ENCODE measurements around the gene ASPA.
"Not testable (repeated sequence)": the region's sequence is repeated elsewhere in the genome, so short reads cannot be mapped to it uniquely, and the experiment has no call there.

The ASPA gene

GRCh38 chr17:3475812-3476610 lies at the start of gene ASPA:
Gene ASPA (plus strand): TSS chr17:3475997. CDS start chr17:3476160, 163 bp downstream.
- H3K27me3 ChIP-seq, result no peaks in the 10 kb centered on the region
- H4K20me1 ChIP-seq, result no peaks in the 10 kb centered on the region
- H3K4me2 ChIP-seq, result no peak within 1 kb of the TSS
- TF ChIP-seq Cebpa-rat (IDR thresholded peaks at IDR 0.05), result no peak
- no peak within 1 kb of the TSS for H3K9ac ChIP-seq
- peaks cover 0 to 5% (median 0%) of the 10 kb centered on the region in 10 experiments; a peak in 1 of 20 replicates for H3K4me1 ChIP-seq
- H3K4me3 ChIP-seq, result no peak within 1 kb of the TSS
- peak within 1 kb of the TSS in 1 of 11 experiments; percentile 45; a peak in 2 of 22 replicates for H3K27ac ChIP-seq
- H3K36me3 ChIP-seq, result no peaks in the 10 kb centered on the region
- H3K9me3 ChIP-seq (replicated peaks in 1 of 11), result peaks cover 10 to 14% (median 13%) of the 10 kb centered on the region in 11 experiments; a peak in 21 of 22 replicates

DNA sequence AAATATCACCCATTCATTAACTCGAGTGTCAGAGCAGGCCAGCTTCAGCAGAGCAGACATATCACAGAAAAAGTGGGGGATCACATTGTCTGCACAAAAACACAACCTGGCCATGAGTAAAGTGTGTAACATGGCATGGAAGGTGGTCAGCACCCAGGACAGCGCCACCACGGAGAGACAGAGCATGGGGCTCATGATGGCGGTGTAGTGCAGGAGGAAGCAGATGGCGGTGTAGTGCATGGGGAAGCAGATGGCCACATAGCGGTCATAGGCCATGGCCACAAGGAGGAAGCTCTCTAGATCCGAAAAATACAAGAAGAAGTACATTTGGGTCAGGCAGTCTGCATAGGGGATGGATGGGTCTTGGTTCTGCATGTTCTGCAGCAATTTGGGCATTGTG lies 42.6 kb upstream of the ASPA start:
- not testable (repeated sequence) for H3K4me1 ChIP-seq, H3K27ac ChIP-seq, H3K36me3 ChIP-seq, H3K9ac ChIP-seq, H3K4me2 ChIP-seq, H3K4me3 ChIP-seq, H3K27me3 ChIP-seq, H4K20me1 ChIP-seq
- peaks cover 4 to 31% (median 8%) of the 10 kb centered on the region in 11 experiments; a peak in 11 of 22 replicates for H3K9me3 ChIP-seq (replicated peaks in 1 of 11)

GRCh38 chr17:3433741-3434140 lies 42.1 kb upstream of the ASPA start, which contains the start of gene OR1E2:
Gene OR1E2 (minus strand): TSS chr17:3433841. CDS start chr17:3433841, 0 bp downstream.
- Histone ChIP-seq H3K4me2 (no peak within 1 kb of the TSS), H3K9ac (no peak within 1 kb of the TSS), H3K4me3 (no peak within 1 kb of the TSS), H3K9me3 (replicated peaks in 1 of 11) (peaks cover 4 to 30% (median 8%) of the 10 kb centered on the region in 11 experiments; a peak in 11 of 22 replicates), H4K20me1 (no peaks in the 10 kb centered on the region), H3K27me3 (no peaks in the 10 kb centered on the region), H3K27ac (no peak within 1 kb of the TSS), H3K4me1 (no peaks in the 10 kb centered on the region), H3K36me3 (no peaks in the 10 kb centered on the region)
- no peak for TF ChIP-seq Cebpa-rat (IDR thresholded peaks at IDR 0.05)

- Histone ChIP-seq H3K9ac (no peak overlapping the region), H3K4me3 (no peak overlapping the region), H3K4me1 (no peaks in the 10 kb centered on the region), H3K4me2 (no peak overlapping the region), H3K27ac (no peak overlapping the region), H4K20me1 (no peaks in the 10 kb centered on the region), H3K9me3 (replicated peaks in 1 of 11) (peaks cover 0 to 2% (median 0%) of the 10 kb centered on the region in 11 experiments; a peak in 2 of 22 replicates), H3K36me3 (no peaks in the 10 kb centered on the region), H3K27me3 (no peaks in the 10 kb centered on the region)
- no peak for TF ChIP-seq Cebpa-rat (IDR thresholded peaks at IDR 0.05)
Measured at GRCh38 chr17:3438368-3438767, 37.4 kb upstream of the ASPA start.

DNA sequence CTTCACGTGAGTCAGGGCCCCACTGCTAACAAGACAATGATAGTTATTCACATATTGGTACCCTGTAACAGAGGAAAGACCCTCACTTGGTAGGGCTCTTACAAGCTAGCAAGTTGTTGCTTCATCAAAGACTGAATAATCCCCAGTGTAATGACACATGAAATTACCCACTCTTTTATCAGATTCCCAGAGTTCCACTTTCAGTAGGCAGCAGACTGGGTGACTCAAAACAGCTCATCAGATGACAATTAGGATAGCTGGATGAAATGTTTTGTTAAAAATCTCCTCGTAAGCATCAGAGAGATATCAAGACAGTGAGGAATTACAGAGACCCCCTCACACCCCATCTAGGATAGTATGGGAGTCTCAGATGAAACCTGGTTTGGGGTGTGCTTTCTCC lies 35.3 kb upstream of the ASPA start:
- Histone ChIP-seq H3K4me2 (no peak overlapping the region), H3K4me1 (no peaks in the 10 kb centered on the region), H3K4me3 (no peak overlapping the region), H3K27me3 (no peaks in the 10 kb centered on the region), H3K36me3 (no peaks in the 10 kb centered on the region), H4K20me1 (no peaks in the 10 kb centered on the region), H3K9ac (no peak overlapping the region), H3K27ac (no peak overlapping the region), H3K9me3 (replicated peaks in 1 of 11) (peaks cover 0 to 3% (median 0%) of the 10 kb centered on the region in 11 experiments; a peak in 2 of 22 replicates)
- no peak for TF ChIP-seq Cebpa-rat (IDR thresholded peaks at IDR 0.05)

DNA sequence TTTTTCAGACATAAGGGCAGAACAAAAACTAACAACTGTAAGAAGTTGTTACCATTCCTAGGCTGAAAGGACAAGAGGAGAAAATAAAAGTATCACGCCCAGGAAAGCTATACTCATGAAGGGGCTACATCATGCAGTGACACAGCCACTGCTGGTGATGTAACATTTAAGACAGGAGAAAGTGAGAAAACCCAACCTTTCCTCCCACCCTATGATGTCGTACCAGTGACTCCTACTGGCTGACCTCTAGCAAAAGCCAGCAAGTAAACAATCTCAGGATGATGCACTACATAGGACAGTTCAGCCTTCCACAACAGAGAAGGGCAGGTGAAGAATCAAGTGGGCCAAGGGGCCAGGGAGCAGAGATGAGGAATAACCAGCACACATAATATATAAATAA lies 28.2 kb upstream of the ASPA start:
- no peaks in the 10 kb centered on the region for H3K36me3 ChIP-seq
- no peak for TF ChIP-seq Cebpa-rat (IDR thresholded peaks at IDR 0.05)
- H3K4me1 ChIP-seq, result peaks cover 0 to 30% (median 2%) of the 10 kb centered on the region in 10 experiments; a peak in 8 of 20 replicates
- H3K27me3 ChIP-seq, result no peaks in the 10 kb centered on the region
- H3K27ac ChIP-seq, result peak overlapping the region in 1 of 11 experiments; percentile 0; a peak in 2 of 22 replicates
- 0 out of 22 replicates have a peak overlapping the region, but pooled peaks of 2 of the 11 experiments have one; percentile 5 to 12 for H3K4me2 ChIP-seq
- H3K9ac ChIP-seq, result no peak overlapping the region
- no peaks in the 10 kb centered on the region for H4K20me1 ChIP-seq
- peaks cover 0 to 11% (median 0%) of the 10 kb centered on the region in 11 experiments; a peak in 3 of 22 replicates for H3K9me3 ChIP-seq (replicated peaks in 1 of 11)
- no peak overlapping the region for H3K4me3 ChIP-seq

DNA sequence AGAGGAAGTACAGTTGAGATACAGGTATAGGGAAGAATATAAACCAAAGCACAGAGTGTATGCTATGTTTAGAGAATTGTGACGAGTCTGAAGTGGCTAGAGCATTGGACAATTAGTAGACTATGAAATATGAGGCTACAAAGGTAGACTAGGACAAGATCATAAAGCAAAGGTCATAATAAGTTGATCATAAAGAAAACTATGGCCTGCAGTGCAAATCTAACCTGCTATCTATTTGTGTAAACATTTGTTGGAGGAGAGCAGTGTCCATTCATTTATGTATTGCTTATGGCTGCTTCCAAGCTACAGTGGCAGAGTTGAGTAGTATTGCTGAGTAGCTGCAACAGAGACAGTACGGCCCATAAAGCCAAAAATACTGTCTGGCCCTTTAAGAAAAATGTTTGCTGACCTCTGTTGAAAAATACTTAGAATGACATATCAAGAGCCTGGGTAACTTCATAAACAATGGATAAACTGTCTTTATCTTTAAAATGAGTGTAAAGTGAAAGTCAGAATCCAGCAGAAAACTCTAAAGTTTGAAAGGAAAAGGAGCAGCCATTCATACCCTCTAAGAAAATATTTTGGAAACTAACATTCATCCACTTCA lies 27.6 kb upstream of the ASPA start:
- H4K20me1 ChIP-seq, result no peaks in the 10 kb centered on the region
- H3K27me3 ChIP-seq, result no peaks in the 10 kb centered on the region
- no peaks in the 10 kb centered on the region for H3K36me3 ChIP-seq
- H3K4me3 ChIP-seq, result no peak overlapping the region
- H3K27ac ChIP-seq, result peak overlapping the region in 1 of 11 experiments; percentile 0; a peak in 1 of 22 replicates
- peaks cover 0 to 11% (median 0%) of the 10 kb centered on the region in 11 experiments; a peak in 3 of 22 replicates for H3K9me3 ChIP-seq (replicated peaks in 1 of 11)
- TF ChIP-seq Cebpa-rat (IDR thresholded peaks at IDR 0.05), result no peak
- no peak overlapping the region for H3K9ac ChIP-seq
- peak overlapping the region in 2 of 11 experiments; percentile 3 to 12; a peak in 1 of 22 replicates for H3K4me2 ChIP-seq
- peaks cover 0 to 30% (median 2%) of the 10 kb centered on the region in 10 experiments; a peak in 8 of 20 replicates for H3K4me1 ChIP-seq

GRCh38 chr17:3466355-3466754 lies 9.4 kb upstream of the ASPA start:
- not testable (repeated sequence) for H3K4me2 ChIP-seq, H3K27me3 ChIP-seq, H3K27ac ChIP-seq, H3K4me1 ChIP-seq, H3K4me3 ChIP-seq, H4K20me1 ChIP-seq, H3K9ac ChIP-seq, H3K36me3 ChIP-seq
- H3K9me3 ChIP-seq (replicated peaks in 1 of 11), result peaks cover under 1 to 10% (median 4%) of the 10 kb centered on the region in 11 experiments; a peak in 19 of 22 replicates

DNA sequence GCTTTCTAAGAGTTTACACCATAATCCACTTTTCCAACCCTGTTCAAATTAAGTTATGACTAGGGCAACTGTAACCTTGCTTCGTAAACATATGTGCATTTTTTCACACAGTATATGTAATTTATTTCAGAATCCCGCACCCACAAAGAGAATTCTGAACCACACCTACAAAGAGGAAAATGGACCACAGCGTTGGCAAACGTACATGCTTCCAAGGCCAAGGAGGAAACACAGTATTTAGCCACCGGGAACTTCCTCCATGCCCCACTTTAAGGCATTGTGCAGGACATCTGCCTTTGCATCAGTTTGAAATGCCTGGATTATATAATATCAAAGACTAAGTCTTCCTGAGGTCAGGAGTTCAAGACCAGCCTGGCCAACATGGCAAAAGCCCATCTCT lies 6.3 kb upstream of the ASPA start:
- peaks cover 10 to 15% (median 13%) of the 10 kb centered on the region in 11 experiments; a peak in 21 of 22 replicates for H3K9me3 ChIP-seq (replicated peaks in 1 of 11)
- H3K27ac ChIP-seq, result no peak overlapping the region
- TF ChIP-seq Cebpa-rat (IDR thresholded peaks at IDR 0.05), result no peak
- H3K27me3 ChIP-seq, result no peaks in the 10 kb centered on the region
- H4K20me1 ChIP-seq, result no peaks in the 10 kb centered on the region
- no peak overlapping the region for H3K4me3 ChIP-seq
- H3K36me3 ChIP-seq, result no peaks in the 10 kb centered on the region
- H3K9ac ChIP-seq, result no peak overlapping the region
- H3K4me1 ChIP-seq, result peaks cover 0 to 5% (median 0%) of the 10 kb centered on the region in 10 experiments; a peak in 1 of 20 replicates
- no peak overlapping the region for H3K4me2 ChIP-seq
